Subcutaneous adipose tissue (tissue), 4 donors: ENCODE measurements around the gene DMKN. TPM values are rescaled to one million over a fixed set of nuclear protein-coding genes. Genes with fewer than 3 reads are reported as not detected.

Experiments
- total RNA-seq, 4 donors: library from RNA; depleted of rRNA; stranded (reverse); fragments of >200 nt; gene quantifications; one replicate each; pipeline ENCODE4 v1.1.0, GENCODE V29; 2016
- TF ChIP-seq, protein P1 (sequence below): fragments of 450-650 bp; IDR thresholded peaks from one replicate; pipeline ENCODE4 v1.5.1; 2016; ENCODE audit warnings: low read depth, mild to moderate bottlenecking, control low read depth, antibody characterized with exemption, moderate library complexity

The DMKN gene, protein sequence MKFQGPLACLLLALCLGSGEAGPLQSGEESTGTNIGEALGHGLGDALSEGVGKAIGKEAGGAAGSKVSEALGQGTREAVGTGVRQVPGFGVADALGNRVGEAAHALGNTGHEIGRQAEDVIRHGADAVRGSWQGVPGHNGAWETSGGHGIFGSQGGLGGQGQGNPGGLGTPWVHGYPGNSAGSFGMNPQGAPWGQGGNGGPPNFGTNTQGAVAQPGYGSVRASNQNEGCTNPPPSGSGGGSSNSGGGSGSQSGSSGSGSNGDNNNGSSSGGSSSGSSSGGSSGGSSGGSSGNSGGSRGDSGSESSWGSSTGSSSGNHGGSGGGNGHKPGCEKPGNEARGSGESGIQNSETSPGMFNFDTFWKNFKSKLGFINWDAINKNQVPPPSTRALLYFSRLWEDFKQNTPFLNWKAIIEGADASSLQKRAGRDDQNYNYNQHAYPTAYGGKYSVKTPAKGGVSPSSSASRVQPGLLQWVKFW
- 1 to 10 TPM in 3 of 4 donors, under 1 TPM in 1; 0.94 to 7.3 (median 1.9) TPM for total RNA-seq

DNA sequence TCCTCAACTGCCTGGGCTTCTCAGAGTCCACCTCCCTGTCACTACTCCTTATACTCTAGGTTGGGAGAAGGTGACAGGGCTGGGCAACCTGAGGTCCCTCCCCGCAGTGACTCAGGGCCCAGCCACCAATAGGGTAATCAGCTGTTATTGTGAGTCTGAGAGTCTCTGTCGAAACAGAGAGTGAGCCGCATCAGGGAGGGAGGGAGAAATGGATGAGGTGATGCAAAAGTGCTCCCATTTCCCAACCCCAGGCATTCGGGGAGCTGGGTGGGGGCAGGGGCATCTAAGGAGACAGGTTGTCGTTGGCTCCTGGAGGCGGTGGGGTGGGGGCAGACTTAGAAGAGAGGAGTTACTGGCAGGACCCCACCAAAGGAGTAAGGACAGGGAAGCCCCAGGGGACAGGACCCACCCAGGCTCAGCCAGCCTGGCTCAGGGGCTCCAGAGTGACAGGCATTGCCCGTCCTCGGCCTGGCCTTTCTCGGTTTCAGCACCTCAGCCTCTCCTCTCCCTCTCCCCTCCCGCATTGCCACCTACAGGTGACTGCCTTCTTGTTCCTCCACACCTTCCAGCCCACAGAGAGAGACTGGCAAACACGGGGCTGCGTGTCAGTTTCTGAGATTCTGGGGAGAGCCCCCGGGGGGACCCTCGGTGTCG, at the start of gene DMKN:
TSS of gene DMKN (minus strand) at position 22 of the 654 bp plus-strand sequence. CDS start 174 bp downstream, outside the sequence.
- TF ChIP-seq, protein P1, sequence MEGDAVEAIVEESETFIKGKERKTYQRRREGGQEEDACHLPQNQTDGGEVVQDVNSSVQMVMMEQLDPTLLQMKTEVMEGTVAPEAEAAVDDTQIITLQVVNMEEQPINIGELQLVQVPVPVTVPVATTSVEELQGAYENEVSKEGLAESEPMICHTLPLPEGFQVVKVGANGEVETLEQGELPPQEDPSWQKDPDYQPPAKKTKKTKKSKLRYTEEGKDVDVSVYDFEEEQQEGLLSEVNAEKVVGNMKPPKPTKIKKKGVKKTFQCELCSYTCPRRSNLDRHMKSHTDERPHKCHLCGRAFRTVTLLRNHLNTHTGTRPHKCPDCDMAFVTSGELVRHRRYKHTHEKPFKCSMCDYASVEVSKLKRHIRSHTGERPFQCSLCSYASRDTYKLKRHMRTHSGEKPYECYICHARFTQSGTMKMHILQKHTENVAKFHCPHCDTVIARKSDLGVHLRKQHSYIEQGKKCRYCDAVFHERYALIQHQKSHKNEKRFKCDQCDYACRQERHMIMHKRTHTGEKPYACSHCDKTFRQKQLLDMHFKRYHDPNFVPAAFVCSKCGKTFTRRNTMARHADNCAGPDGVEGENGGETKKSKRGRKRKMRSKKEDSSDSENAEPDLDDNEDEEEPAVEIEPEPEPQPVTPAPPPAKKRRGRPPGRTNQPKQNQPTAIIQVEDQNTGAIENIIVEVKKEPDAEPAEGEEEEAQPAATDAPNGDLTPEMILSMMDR: no peak

DNA sequence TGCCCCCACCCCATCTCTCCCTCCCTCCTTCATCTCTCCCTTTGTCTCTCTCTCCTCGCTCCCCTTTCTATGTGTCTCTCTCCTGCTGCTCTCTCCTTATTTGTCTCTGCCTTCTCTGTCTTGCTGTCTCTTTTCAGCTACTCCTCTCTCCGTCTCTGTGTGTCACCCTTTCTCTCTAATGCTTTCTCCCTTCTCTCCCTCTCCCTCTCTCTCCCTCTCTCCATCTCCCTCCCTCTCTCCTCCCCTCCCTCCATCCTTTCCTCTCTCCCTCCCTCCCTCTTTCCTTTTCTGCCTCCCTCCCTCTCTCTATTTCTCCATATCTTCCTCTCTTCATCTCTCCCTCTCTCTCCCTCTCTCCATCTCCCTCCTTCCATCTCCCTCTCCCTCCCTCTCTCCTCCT, 49.3 kb upstream of the DMKN start:
- TF ChIP-seq, protein P1: no peak

DNA sequence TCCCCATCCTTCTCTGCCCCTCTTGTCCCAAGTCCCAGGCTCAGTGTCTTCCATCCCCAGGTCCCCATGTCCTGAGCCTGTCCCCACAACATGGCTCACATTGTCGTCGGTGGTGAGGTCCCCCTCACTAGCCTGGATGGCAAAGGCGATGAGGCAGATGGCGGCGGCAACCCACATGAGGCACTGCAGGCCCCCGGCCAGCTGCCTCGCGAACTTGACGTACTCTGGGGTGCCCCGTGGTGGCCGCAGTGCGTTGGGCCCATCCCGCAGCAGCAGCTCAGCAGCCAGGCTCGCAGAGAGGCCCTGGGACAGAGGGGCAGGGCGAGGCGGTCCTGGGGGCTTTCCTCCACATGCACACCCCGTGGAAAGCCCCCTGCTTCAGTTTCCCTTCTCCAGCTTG, 48.9 kb upstream of the DMKN start:
- TF ChIP-seq, protein P1: no peak

DNA sequence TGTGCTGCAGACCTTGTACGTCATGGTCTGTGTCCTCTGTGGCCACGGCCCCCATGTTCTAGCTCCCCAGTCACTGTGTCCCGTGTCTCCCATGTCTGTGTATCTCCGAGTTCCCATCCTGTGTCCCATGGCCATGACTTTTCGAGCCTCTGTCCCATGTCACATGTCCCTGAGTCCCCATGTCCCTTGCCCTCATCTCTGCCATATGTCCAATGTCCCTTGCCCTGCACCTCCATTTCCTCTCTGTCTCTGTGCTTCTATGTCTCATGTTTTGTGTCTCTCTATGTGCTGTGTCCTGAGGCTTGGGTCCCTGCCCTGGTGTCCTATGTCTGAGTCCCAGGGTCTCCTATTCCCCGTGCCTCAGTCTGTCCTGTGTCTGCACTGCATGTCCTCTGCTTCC, 48.0 kb upstream of the DMKN start:
- TF ChIP-seq, protein P1: no peak

DNA sequence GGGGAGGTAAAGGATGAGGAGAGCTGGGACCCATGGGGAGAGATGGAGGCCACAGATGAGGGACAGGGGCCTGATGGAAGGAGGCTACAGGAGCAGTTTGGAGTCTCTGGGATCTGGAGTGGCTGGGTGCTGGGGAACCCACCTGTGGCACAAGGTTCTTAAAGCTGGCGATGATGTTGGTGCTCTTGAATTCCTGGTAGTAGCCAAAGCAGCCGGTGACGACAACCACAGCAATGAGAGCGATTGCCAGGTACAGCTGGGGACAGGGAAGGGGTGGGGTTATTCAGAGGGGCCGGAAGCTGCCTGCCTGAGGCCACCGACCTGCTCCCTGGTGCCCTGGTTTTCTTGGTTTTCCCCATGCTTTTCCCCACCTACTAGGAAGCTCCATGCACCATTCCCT, 47.2 kb upstream of the DMKN start:
- TF ChIP-seq, protein P1: no peak

DNA sequence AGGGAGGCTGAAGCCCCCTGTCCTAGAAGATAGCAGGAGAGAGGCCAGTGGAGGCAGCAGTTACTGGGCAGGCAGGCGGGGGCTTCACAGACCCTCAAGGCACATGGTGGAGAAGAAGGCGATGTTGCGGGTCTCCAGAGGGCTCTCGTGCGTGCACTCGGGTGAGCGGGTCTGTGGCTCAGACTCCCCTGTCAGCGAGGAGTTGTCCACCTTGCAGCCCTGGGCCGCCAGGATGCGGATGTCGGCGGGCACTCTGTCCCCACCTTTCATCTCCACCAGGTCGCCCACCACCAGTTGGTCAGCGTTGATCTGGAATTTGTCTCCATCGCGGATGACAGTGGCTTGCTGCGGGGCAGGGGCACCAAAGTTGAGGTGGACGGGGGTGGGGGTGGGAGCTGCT, 46.8 kb upstream of the DMKN start:
- TF ChIP-seq, protein P1: no peak

DNA sequence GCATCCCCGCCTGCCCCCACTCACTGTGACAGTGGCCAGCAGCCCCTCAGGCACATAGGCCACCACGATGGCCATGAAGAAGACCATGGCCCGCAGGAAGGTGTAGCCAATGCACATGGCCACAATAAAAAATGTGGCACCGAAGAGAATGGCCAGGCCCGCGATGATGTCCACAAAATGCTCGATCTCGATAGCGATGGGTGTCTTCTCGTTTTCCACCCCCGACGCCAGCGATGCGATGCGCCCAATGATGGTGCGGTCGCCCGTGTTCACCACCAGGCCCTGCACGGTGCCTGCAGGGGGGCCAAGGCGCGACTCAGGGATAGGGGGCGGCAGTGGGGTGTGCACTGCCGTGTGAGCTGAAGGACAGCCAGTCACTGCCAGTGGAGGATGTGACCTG, 46.3 kb upstream of the DMKN start:
- TF ChIP-seq, protein P1: no peak
